Body of pancreas (tissue), 4 donors: Measurements from ENCODE around the gene CFAP410.

ENCODE experiments used
- POLR2A ChIP-seq, 3 donors: fragments of 450-650 bp; IDR thresholded peaks; one replicate each; pipeline ENCODE4 v1.6.1; 2016; ENCODE audit warnings: antibody characterized with exemption in 3 of 3, mild to moderate bottlenecking in 2 of 3
- TF ChIP-seq, protein P1 (sequence below), 7 experiments: fragments of 450-650 bp in 4 of 7; fragments of 200-600 bp in 3 of 7; sonication (generic) in 3 of 7; IDR thresholded peaks; one replicate each; pipeline ENCODE4 v1.5.1; 2016 to 2019; ENCODE audit warnings: antibody characterized with exemption in 7 of 7

DNA sequence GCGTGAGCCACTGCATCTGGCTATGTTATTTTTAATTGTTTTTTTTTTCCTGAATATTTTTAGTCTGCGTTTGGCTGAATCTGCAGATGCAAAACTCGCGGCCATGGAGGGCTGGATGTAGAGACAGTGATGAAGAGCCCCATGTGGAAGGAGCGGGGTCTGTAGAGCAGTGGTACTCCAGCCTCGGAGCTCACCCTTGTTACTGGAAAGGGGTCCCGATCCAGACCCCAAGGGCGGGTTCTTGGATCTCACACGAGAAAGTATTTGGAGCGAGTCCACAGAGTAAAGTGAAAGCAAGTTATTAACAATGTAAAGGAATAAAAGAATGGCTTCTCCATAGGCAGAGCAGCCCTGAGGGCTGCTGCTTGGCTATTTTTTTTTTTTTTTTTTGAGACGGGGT lies 17.0 kb upstream of the CFAP410 start:
- TF ChIP-seq, protein P1, sequence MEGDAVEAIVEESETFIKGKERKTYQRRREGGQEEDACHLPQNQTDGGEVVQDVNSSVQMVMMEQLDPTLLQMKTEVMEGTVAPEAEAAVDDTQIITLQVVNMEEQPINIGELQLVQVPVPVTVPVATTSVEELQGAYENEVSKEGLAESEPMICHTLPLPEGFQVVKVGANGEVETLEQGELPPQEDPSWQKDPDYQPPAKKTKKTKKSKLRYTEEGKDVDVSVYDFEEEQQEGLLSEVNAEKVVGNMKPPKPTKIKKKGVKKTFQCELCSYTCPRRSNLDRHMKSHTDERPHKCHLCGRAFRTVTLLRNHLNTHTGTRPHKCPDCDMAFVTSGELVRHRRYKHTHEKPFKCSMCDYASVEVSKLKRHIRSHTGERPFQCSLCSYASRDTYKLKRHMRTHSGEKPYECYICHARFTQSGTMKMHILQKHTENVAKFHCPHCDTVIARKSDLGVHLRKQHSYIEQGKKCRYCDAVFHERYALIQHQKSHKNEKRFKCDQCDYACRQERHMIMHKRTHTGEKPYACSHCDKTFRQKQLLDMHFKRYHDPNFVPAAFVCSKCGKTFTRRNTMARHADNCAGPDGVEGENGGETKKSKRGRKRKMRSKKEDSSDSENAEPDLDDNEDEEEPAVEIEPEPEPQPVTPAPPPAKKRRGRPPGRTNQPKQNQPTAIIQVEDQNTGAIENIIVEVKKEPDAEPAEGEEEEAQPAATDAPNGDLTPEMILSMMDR (IDR thresholded peaks at IDR 0.05), result no peak
- no peak for TF ChIP-seq POLR2A (IDR thresholded peaks at IDR 0.05)
